ENCODE data around the gene TTLL8.
"Not testable (repeated sequence)": the region's sequence is repeated elsewhere in the genome, so short reads cannot be mapped to it uniquely, and the experiment has no call there.

TTLL8 gene

GRCh38 chr22:50001388-50002231 lies 56.5 kb downstream of the TTLL8 start:
- peak; percentile 56 for DNase-seq (ENCODE audit: low spot score)

DNA sequence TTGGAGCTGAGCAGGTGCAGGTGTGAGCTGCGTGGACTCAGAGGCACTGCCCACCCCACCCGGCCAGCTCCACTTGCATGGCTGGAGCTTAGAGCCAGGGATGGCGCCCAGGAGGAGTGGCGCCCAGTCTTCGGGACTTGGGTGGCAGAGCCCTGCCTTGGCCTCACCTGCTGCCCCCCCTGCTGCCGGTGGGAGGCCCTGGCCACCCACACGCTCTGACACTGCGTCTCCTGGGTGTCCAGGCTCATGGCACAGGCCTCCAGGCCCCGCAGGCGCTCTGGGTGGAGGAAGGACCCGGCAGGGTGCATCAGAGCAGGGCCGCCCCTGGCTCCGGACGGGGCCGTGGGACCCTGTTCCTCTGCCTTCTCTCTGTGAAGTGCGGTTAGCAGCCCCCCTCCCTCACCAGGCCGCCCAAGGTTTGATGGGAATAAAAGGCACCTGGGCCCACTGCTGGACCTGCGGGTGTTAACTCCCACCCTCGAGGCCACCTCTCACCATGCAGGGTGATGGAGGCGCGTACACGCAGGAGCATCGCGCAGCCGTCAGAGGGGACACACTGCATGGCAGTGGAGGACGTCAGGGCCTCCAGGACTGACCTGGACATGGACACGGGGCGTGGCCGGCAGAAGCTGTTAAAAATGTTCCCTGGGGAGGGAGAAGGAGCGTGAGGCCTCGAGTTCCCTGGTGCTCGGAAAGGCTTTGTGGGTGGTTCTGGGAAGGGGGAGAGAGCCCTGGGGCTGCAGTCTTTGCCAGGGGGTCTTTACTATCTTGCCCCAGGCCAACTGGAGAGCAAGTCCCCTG lies 57.3 kb downstream of the TTLL8 start:
- peak; percentile 48 for DNase-seq (ENCODE audit: low spot score)

DNA sequence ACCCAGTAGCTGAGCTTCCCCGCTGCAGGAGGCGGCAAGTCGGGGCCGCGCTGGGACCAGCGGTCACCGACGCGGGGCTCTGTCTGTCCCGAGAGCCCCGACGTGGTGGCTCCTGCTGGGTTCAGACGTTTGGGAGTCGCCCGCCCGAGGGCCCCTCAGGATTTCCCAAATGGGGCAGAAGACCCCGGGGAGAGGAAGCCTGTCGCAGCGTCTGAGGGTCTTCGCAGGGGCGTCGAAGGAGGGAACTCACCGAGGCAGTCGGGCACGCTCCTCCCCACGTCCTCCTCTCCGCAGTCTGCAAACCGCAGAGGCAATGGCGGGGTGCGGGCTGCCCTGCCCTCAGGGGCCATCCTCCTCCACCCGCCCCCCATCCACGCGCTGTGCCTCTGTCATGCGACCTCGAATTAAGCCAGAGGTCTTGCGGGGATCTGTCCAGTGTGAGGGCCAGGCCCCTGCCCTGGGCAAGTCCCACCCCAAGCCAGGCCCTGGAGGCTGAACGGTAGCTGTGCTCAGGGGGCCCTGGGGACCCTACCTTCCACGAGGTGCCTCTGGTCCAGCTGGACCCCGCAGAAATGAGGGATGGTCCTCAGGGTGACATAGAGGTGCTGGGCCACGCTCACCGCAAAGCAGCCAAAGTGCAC lies 58.0 kb downstream of the TTLL8 start:
- no peak for DNase-seq (ENCODE audit: low spot score)

DNA sequence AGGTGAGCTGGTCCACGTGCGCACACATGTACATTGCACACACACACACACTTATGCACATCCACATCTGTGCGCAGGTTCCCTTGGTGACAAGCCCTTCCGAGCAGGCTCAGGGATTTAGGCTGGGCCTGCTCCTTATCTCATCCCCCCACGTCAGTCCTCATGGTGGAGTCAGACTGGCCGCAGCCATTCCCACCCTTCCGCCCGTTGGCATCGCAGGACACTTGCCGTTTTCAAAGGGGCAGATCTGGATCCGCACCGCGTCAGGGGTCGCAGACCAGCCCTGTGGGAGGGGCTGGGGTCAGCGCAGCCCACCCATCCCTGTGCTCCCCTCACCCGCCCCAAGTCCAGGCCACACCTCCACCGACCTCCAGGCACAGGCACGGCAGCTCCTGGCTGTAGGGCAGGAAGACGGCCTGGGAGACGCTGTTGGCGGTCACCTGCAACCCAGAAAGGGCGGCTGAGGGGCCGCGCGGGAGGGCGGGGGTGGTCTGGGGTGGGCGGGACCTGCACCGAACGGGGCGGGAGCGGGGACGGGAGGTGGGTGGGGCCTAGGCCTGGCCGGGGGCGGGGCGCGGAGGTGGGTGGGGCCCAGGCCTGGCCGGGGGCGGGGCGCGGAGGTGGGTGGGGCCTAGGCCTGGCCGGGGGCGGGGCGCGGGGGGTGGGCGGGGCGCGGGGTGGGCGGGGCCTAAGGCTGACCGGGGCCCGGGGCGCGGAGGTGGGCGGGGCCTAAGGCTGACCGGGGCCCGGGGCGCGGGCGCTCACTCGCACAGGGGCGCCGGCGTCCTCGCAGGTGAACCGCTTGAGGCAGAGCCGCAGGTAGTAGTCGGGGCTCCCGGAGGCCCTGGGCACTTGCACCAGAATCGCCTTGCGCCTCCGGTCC lies 58.8 kb downstream of the TTLL8 start:
- DNase-seq (ENCODE audit: low spot score): peak; percentile 82

- DNase-seq (ENCODE audit: low spot score): no peak
These were observed 59.4 kb downstream of the TTLL8 start for GRCh38 chr22:49998718-49999062.

DNA sequence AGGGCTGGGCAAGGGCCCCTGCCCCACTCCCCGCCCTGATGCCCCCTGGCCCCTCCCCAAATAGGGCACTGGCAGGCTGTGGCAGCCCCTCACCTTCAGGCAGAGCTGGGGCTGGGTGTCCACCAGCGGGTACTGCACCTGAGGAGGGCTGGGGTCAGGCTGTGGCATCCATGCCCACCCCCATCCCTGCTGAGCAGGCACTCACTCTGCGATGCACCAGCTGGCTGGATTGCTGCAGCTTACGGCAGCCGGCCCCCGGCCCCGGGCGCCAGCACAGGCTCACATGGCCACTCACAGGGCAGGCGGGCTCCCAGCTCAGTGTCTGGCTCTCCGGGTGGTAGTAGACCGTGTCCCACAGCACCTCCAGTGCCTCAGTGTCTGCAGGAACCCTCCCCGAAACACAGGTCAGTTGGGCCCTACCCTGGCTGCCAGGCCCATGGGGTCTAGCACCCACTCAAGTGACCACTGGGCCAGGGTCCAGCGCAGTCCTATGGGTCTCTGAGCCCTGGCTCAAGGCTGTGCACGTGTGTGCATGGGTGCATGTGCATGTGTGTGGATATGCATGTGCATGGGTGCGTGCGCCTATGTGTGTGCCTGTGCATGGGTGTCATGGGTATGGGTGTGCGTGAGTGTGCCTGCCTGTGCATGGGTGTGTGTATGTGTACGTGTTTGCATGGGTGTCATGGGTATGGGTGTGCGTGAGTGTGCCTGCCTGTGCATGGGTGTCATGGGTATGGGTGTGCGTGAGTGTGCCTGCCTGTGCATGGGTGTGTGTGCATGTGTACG lies 60.0 kb downstream of the TTLL8 start:
- DNase-seq (ENCODE audit: low spot score): peak; percentile 43

GRCh38 chr22:49997251-49997599 lies 60.9 kb downstream of the TTLL8 start:
- DNase-seq (ENCODE audit: low spot score): peak; percentile 38

DNA sequence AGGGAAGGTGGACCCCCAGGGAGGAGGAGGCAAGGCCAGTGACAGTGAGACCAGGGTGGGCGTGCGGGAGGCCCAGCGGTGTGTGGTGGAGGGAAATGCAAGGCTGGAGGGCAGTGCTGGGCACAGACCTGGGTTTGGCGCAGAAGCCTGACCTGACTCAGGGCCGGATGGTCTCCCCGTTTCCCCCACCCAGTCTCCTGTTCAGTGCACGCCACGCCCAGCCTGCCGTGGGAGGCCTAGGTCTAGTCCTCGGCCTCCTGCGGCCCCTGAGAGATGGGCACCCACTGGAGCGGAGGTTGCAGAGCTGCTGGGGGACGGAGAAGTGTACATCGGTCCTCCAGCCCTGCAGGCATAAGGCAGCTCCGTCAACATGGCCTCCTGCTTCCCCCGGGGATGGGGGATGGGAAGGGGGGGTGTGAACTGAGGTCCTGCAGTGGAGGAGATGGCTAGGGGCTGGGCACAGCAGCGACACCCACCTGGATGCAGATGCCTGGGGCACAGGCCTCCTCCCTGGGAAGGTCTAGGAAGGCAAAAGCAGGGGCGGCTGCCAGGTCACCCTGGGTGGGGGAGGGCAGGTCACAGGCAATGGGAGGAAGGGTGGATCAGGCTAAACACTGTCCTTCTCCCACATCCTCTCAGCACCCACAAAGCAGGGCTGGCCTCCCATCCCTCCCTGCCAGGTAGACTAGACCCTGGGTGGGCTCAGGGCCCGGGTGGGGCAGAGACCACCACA lies 61.4 kb downstream of the TTLL8 start:
- peak; percentile 45 for DNase-seq (ENCODE audit: low spot score)

DNA sequence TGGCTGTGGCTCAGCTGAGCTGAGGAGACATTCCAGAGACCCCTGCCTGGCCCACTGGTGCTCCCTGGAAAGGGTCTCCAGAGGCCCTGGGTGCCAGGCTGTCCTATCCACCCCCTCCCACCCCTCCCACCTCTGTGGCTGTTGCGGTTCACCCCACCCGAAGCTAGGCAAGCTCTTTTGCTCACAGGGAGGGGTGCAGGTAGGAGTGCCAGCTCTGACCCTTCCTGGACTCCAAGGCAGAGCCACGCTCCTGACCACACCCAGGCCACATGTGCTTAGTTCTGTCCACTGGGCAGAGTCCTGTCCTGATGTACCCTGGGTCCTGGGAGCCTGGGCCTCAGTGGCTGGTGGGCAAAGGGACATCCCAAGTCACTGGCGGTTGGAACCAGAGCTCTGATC lies 62.0 kb downstream of the TTLL8 start:
- no peak for DNase-seq (ENCODE audit: low spot score)

- DNase-seq (ENCODE audit: low spot score): no peak
These were observed 62.6 kb downstream of the TTLL8 start for GRCh38 chr22:49995361-49996118.

DNA sequence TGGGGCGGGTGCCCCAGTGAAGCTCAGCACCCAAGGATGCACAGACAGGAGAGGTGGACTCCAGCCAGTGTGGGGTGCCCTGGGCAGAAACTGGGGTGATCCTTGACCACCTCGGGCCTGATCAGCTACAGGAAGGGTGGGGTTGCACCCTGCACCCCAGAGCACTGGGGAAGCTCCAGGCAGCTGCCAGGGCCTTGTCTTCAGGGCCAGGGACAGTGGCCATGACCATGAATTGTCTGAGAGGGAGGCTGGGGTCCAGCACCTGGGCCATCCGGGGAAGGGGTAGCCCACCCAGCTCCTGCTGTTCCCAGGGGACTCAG lies 63.1 kb downstream of the TTLL8 start:
- peak; percentile 39 for DNase-seq (ENCODE audit: low spot score)

GRCh38 chr22:49994361-49995040 lies 63.6 kb downstream of the TTLL8 start:
- peak; percentile 44 for DNase-seq (ENCODE audit: low spot score)

DNA sequence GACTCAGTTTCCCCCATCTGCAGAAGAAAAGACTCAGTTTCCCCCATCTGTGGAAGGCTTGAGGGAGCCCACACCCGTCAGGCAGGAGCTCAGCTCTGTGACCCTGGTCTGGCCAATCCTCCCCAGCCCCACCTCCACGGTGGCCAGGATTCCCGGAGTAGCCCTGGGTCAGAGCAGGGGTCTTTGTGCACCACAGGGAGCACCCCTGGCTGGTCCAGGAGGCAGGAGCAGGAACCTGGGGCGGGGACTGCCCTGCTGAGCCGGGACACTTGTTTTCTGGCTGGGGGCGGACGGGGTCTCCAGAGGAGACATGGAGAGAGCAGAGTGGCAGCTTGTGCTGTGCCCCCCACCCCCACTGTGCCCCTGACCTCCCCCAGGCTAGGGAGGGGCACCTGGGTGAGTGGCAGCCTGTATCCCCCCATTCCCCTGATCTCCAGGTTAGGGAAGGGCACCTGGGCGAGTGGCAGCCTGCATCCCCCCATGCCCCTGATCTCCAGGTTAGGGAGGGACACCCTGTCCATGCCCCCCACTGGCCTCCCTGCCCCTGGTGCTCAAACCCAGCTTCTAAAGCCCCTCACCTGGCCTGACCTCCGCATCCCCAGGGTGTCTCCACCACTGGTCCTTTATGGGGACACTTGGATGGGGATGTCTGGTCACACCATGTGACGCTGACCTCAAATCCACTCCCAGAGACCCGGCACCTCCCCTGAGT lies 64.3 kb downstream of the TTLL8 start:
- no peak for DNase-seq (ENCODE audit: low spot score)

DNA sequence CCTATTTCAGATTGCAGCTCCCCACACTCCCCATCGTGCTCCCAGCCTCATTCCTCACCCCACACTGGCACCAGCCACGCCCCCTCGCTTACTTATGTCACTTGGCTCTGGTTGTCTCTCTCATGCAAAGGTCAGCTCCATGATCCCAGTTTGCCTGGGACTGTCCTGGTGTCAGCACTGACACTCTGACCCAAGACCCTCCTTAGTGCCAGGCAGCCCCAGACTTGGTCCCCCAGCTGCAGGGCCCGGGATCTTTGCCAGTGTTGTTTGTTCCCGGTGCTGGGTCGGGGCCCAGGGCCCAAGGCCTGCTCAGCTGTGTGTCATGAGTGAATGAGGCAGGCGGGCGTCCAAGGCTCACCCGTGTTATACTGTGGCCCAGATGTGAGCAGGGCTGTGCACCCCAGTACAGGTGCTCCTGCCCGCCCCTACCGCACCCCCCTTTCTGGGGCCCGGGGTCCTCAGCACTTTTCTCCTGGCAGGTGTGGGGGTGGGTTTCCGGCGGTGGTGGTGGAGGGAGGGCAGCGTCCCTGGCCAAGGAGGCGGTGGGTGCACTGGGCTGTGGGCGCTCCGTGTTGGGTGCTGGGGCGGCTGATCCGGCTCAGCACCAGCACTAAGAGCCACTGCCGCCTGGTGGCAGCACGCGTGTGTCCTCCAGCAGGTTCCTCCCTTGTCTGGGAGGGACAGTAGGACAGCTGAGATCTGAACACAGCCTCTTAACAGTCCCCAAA lies 65.0 kb downstream of the TTLL8 start:
- peak; percentile 67 for DNase-seq (ENCODE audit: low spot score)

DNA sequence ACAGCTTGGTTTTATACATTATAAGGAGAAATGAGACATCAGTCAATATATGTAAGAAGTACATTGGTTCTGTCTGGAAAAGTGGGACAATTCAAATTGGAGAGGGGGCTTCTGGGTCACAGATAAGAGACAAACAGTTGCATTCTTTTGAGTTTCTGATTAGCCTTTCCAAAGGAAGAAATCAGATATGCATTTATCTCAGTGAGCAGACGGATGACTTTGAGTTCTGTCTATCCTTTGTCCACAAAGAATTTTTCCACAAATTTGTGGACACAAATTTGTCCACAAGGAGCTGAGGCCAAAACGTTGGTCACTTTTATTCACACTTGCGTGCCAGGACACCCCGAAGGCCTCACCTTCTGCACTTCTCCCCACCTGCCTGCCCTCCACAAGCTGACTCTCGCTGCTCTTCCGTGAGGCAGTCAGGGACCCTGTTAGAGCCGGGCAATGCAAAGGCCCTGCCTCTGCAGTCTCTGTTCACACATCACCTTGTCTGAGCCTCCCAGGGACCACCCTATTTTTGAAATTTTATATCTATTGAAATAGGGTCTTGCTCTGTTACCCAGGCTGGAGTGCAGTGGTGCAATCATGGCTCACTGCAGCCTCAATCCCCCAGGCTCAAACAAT lies 66.1 kb downstream of the TTLL8 start:
- no peak for DNase-seq (ENCODE audit: low spot score)

GRCh38 chr22:49991167-49991566 lies 66.9 kb downstream of the TTLL8 start:
- DNase-seq (ENCODE audit: low spot score): no peak

GRCh38 chr22:49989826-49990225 lies 68.3 kb downstream of the TTLL8 start:
- not testable (repeated sequence) for DNase-seq (ENCODE audit: low spot score)
